Keratinocyte (primary cell): Measurements from ENCODE around the gene SNN. TPM values are rescaled to one million over a fixed set of nuclear protein-coding genes. Genes with fewer than 3 reads are reported as not detected.

Experiments used
- DNase-seq: peaks from one replicate; pipeline ENCODE4 v3.0.0-alpha.2; 2011; ENCODE audit warnings: low read depth, missing footprints, low spot score
- FAIRE-seq: peaks from 2 replicates; lab custom pipeline; 2011; peaks lifted over from hg19 to GRCh38; lab: Jason Lieb, UNC
- H2AFZ ChIP-seq: 2 replicates; pipeline ENCODE4 v1.6.0; 2012; ENCODE audit warnings: low read length, control low read depth, inconsistent platforms; ENCODE audit not compliant: control insufficient read depth
- H3K27ac ChIP-seq: 2 replicates; pipeline ENCODE4 v1.5.1; 2011; ENCODE audit warnings: low read length; ENCODE audit not compliant: control insufficient read depth, insufficient read depth
- H3K27me3 ChIP-seq: 3 replicates; pipeline ENCODE4 v1.6.0; 2011; ENCODE audit warnings: low read length; ENCODE audit not compliant: control insufficient read depth, insufficient read depth; ENCODE audit errors: extremely low read depth
- H3K36me3 ChIP-seq, 2 experiments: 2 replicates in 1 of 2; 3 replicates in 1 of 2; pipeline ENCODE4 v1.5.1; 2011; ENCODE audit warnings: low read length in 2 of 2, mild to moderate bottlenecking in 1 of 2; ENCODE audit not compliant: control insufficient read depth in 2 of 2, insufficient read depth in 2 of 2; ENCODE audit errors: extremely low read depth in 1 of 2
- H3K4me1 ChIP-seq: 3 replicates; pipeline ENCODE4 v1.5.1; 2011; ENCODE audit warnings: low read length; ENCODE audit not compliant: control insufficient read depth, insufficient read depth; ENCODE audit errors: extremely low read depth
- H3K4me2 ChIP-seq: 3 replicates; pipeline ENCODE4 v1.6.0; 2011; ENCODE audit warnings: low read depth, low read length; ENCODE audit not compliant: control insufficient read depth, insufficient read depth; ENCODE audit errors: extremely low read depth
- H3K4me3 ChIP-seq, 3 experiments: fragments of 200-600 bp in 1 of 3; sonication (generic) in 1 of 3; 2 replicates in 2 of 3; 3 replicates in 1 of 3; pipeline ENCODE4 v1.5.1; 2011 to 2016; ENCODE audit warnings: low read length in 3 of 3, mild to moderate bottlenecking in 3 of 3, control low read depth in 2 of 3, inconsistent platforms in 1 of 3, low read depth in 1 of 3, mixed read lengths in 1 of 3, mixed run types in 1 of 3, moderate library complexity in 1 of 3; ENCODE audit not compliant: control insufficient read depth in 2 of 3, insufficient read depth in 2 of 3; ENCODE audit errors: extremely low read depth in 1 of 3
- H3K79me2 ChIP-seq: 2 replicates; pipeline ENCODE4 v1.6.0; 2012; ENCODE audit warnings: low read length; ENCODE audit not compliant: control insufficient read depth, insufficient read depth
- H3K9ac ChIP-seq: 3 replicates; pipeline ENCODE4 v1.6.0; 2011; ENCODE audit warnings: low read length; ENCODE audit not compliant: control insufficient read depth, insufficient read depth; ENCODE audit errors: extremely low read depth
- H3K9me1 ChIP-seq: 3 replicates; pipeline ENCODE4 v1.6.0; 2011; ENCODE audit warnings: low read length; ENCODE audit not compliant: control insufficient read depth, insufficient read depth; ENCODE audit errors: extremely low read depth
- H3K9me3 ChIP-seq: 2 replicates; pipeline ENCODE4 v1.5.1; 2012; ENCODE audit warnings: low read depth, low read length; ENCODE audit not compliant: control insufficient read depth
- H4K20me1 ChIP-seq: 3 replicates; pipeline ENCODE4 v1.6.0; 2011; ENCODE audit warnings: low read length; ENCODE audit not compliant: control insufficient read depth, insufficient read depth; ENCODE audit errors: extremely low read depth
- EZH2 ChIP-seq: IDR thresholded peaks from one replicate; pipeline ENCODE4 v1.6.1; 2012; ENCODE audit warnings: inconsistent platforms, mild to moderate bottlenecking, low read length, moderate library complexity
- dilution Hi-C: fragments of 300-500 bp; cut with MboI; formaldehyde crosslinking; loops from one replicate; pipeline ENCODE4 v1.7.0; 2020; ENCODE audit warnings: low sequenced_read_pairs; ENCODE audit not compliant: extremely low pct_ligation_motif_present
- polyA plus RNA-seq, 5 experiments: library from polyadenylated mRNA; depleted of rRNA in 3 of 5; stranded (reverse) in 3 of 5; stranded (forward) in 1 of 5; unstranded in 1 of 5; fragments of >200 nt; gene quantifications; 1 replicate in 1 of 5; 2 replicates in 3 of 5; 3 replicates in 1 of 5; pipeline versions ENCODE4 v1.2.1 to v1.2.3, GENCODE V29; 2011 to 2012; ENCODE audit warnings: missing spikeins in 2 of 5, low read depth in 1 of 5, low replicate concordance in 1 of 5
- TF ChIP-seq, protein P1 (sequence below), 3 experiments: IDR thresholded peaks in 1 of 3; conservative IDR thresholded peaks in 1 of 3; optimal IDR thresholded peaks in 1 of 3; 2 replicates in 2 of 3; 3 replicates in 1 of 3; pipeline versions ENCODE3 to v1.5.1; 2011; ENCODE audit warnings: low read length in 3 of 3, mild to moderate bottlenecking in 3 of 3, moderate library complexity in 2 of 3, control low read depth in 1 of 3, inconsistent platforms in 1 of 3; ENCODE audit not compliant: insufficient read depth in 2 of 3; ENCODE audit errors: extremely low read depth in 1 of 3

The SNN gene
- polyA plus RNA-seq, 1 donor (not counting 4 experiments of a cell fraction or from before 2014, with no cell fraction given), result 15.9 TPM

DNA sequence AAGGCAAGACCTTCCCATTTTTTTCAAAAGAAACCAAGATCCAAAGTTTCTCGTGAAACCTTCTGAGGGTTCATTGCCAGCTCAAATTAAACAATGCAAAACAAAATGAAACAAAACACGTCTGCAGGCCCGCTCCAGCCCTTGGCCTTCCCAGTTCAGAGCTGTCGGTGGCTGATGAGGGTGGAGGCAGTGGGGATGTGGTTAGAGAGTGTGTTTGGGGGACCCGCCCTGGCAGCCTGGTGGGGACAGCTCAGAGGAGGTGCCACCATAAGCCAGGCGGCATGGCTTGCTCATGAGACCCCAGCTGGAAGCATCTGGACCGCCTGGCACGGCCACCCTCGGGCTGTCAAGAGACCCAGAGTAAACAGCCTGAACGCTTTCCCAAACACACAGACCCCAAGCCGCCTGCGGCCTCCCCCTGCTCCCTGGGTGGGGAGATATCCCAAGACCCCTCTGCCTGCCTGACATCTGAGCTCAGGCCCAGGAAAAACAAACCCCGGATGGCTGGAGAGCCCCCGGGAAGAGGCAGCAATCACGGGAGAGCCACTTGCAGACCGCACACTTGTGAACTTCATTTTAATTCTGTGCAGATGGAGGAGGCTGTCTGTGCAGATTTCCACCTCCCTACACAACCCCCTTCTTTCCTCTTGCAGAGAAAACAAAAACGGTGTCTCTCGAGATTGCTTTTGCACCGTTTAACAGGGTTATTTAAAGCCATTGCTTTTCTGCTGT is 46.2 kb upstream of the SNN start:
- Histone ChIP-seq H2AFZ (no peak overlapping the region), H3K9me1 (no peaks in the 10 kb centered on the region), H3K27ac (no peak overlapping the region), H3K36me3 (no peaks in the 10 kb centered on the region), H3K4me3 (no peak overlapping the region), H3K9ac (no peak overlapping the region), H3K4me1 (peaks cover 3% of the 10 kb centered on the region), H4K20me1 (no peaks in the 10 kb centered on the region), H3K4me2 (no peak overlapping the region), H3K79me2 (no peaks in the 10 kb centered on the region), H3K27me3 (no peaks in the 10 kb centered on the region), H3K9me3 (no peaks in the 10 kb centered on the region)
- dilution Hi-C loops, result no loop called here
- FAIRE-seq, result no peak
- no peak for TF ChIP-seq EZH2
- TF ChIP-seq, protein P1, sequence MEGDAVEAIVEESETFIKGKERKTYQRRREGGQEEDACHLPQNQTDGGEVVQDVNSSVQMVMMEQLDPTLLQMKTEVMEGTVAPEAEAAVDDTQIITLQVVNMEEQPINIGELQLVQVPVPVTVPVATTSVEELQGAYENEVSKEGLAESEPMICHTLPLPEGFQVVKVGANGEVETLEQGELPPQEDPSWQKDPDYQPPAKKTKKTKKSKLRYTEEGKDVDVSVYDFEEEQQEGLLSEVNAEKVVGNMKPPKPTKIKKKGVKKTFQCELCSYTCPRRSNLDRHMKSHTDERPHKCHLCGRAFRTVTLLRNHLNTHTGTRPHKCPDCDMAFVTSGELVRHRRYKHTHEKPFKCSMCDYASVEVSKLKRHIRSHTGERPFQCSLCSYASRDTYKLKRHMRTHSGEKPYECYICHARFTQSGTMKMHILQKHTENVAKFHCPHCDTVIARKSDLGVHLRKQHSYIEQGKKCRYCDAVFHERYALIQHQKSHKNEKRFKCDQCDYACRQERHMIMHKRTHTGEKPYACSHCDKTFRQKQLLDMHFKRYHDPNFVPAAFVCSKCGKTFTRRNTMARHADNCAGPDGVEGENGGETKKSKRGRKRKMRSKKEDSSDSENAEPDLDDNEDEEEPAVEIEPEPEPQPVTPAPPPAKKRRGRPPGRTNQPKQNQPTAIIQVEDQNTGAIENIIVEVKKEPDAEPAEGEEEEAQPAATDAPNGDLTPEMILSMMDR (optimal IDR thresholded peaks at IDR 0.05 in 1 of 3, IDR thresholded peaks at IDR 0.05 in 1 of 3, conservative IDR thresholded peaks at IDR 0.05 in 1 of 3; ENCODE audit: extremely low read depth in 1 of 3, insufficient read depth in 2 of 3, low read length in 3 of 3), result no peak
- DNase-seq, result no peak

DNA sequence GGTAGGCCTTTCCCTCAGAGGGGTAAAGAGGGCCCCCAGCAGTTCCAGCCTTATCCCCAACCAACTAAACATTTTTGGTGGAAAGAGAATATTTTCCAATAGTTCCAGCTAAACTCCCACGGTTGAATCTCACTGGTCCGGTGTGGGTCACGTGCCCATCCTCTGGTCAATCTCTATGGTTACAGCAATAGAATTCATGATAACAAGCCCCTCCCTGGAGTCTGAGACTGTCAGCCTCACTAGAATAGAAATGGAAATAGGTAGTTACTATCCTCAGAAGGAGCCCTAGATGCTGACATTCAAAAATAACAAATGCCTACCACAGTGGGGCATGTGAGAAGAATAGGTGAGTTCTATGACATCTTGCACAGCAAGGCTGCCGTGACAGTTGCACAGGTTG is 44.0 kb upstream of the SNN start:
- no peaks in the 10 kb centered on the region for H4K20me1 ChIP-seq
- H3K9me3 ChIP-seq, result no peaks in the 10 kb centered on the region
- no peak overlapping the region for H2AFZ ChIP-seq
- H3K36me3 ChIP-seq, result no peaks in the 10 kb centered on the region
- no peak overlapping the region for H3K27ac ChIP-seq
- DNase-seq, result no peak
- FAIRE-seq, result no peak
- H3K4me3 ChIP-seq, result no peak overlapping the region
- H3K9me1 ChIP-seq, result no peaks in the 10 kb centered on the region
- H3K79me2 ChIP-seq, result no peaks in the 10 kb centered on the region
- dilution Hi-C loops, result no loop called here
- H3K9ac ChIP-seq, result no peak overlapping the region
- H3K4me1 ChIP-seq, result peaks cover 20% of the 10 kb centered on the region
- TF ChIP-seq EZH2, result no peak
- TF ChIP-seq, protein P1 (optimal IDR thresholded peaks at IDR 0.05 in 1 of 3, IDR thresholded peaks at IDR 0.05 in 1 of 3, conservative IDR thresholded peaks at IDR 0.05 in 1 of 3; ENCODE audit: extremely low read depth in 1 of 3, insufficient read depth in 2 of 3, low read length in 3 of 3), result no peak
- no peak overlapping the region for H3K4me2 ChIP-seq
- H3K27me3 ChIP-seq, result no peaks in the 10 kb centered on the region
